Activated CD4-positive, alpha-beta memory T cell treated with anti-CD3 and anti-CD28 coated beads, Interleukin-2, amount 10 ng/mL, durations not matched to agents 7 days and 5 days (primary cell): ENCODE measurements around the gene GSTA5. TPM values are rescaled to one million over a fixed set of nuclear protein-coding genes. Genes with fewer than 3 reads are reported as not detected.
"Not testable (repeated sequence)": the region's sequence is repeated elsewhere in the genome, so short reads cannot be mapped to it uniquely, and the experiment has no call there.

ENCODE experiments used
- CTCF ChIA-PET: fragments of 350-600 bp; sonication (Branson Sonifier 250); formaldehyde crosslinking; loops from one replicate; lab custom pipeline; 2021; ENCODE audit warnings: antibody characterized with exemption, inconsistent platforms; lab: Charles Lee
- POLR2A ChIA-PET: fragments of 350-600 bp; sonication (Branson Sonifier 250); formaldehyde crosslinking; loops from one replicate; lab custom pipeline; 2021; ENCODE audit warnings: antibody characterized with exemption; lab: Charles Lee
- DNase-seq: peaks from one replicate; pipeline ENCODE4 v3.0.0-alpha.2; 2020
- H3K27ac Mint-ChIP-seq: one replicate; pipeline ENCODE4 v1.8.0; 2021; ENCODE audit warnings: mild to moderate bottlenecking, mixed read lengths
- H3K27me3 Mint-ChIP-seq: one replicate; pipeline ENCODE4 v1.8.0; 2021; ENCODE audit warnings: mixed read lengths
- H3K36me3 Mint-ChIP-seq: one replicate; pipeline ENCODE4 v1.8.0; 2021; ENCODE audit warnings: low read depth, mixed read lengths
- H3K4me1 Mint-ChIP-seq: one replicate; pipeline ENCODE4 v1.8.0; 2021; ENCODE audit warnings: mixed read lengths
- H3K4me3 Mint-ChIP-seq: one replicate; pipeline ENCODE4 v1.8.0; 2021; ENCODE audit warnings: mild to moderate bottlenecking, mixed read lengths
- H3K9me3 Mint-ChIP-seq: one replicate; pipeline ENCODE4 v1.8.0; 2021; ENCODE audit warnings: mixed read lengths
- total RNA-seq, 2 experiments: library from RNA; stranded (reverse); gene quantifications; one replicate each; pipeline ENCODE4 v1.2.3, GENCODE V29; 2021

Gene GSTA5
- total RNA-seq, 2 experiments from 2014 or later, result not detected

DNA sequence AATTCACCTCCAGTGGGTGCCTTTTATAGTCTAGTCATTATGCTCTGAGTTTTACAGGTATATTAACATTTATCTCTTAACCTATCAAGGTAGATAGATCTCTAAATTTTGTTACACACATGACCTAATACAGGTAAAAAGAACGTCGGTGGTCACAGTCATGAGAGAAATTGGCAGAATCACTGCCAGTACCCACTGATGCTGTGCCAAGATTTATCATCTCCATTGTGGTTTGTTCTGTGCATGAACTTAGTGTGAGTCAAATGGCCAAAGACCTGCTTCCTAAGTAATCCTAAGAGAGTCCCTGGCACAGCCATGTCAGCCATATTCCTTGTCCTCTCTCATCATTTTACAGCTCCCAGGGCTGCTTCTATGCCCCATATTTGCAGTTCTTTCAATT is 46.2 kb downstream of the GSTA5 start:
- H3K9me3 Mint-ChIP-seq, CTCF ChIA-PET, POLR2A ChIA-PET, DNase-seq, H3K4me1 Mint-ChIP-seq, H3K27ac Mint-ChIP-seq, H3K36me3 Mint-ChIP-seq, H3K4me3 Mint-ChIP-seq: not testable (repeated sequence)
- peaks cover 12% of the 10 kb centered on the region for H3K27me3 Mint-ChIP-seq

DNA sequence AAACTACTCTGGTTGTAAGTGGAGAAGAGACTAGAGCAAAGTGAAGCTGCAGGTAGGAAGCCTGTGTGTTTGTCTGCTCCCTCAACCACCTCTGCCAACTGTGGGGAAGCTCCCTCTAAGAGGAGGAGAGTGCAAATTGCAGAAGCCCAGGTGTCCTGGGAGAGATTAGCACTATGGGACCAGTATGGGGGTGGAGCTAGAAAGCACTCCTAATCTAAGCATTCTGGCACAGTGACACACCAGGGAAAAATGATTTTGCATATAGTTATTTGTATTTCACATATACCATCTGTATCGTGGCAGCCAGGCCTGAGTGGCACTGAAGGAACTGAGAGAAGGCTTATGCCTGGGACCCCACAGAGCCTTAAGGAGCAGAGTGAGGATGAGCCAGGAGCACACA is 49.8 kb downstream of the GSTA5 start:
- no peak overlapping the region for H3K4me3 Mint-ChIP-seq
- no peaks in the 10 kb centered on the region for H3K4me1 Mint-ChIP-seq
- ChIA-PET CTCF (no interaction called here), POLR2A (no interaction called here)
- no peak overlapping the region for H3K27ac Mint-ChIP-seq
- no peaks in the 10 kb centered on the region for H3K9me3 Mint-ChIP-seq
- H3K27me3 Mint-ChIP-seq, result peaks cover 9% of the 10 kb centered on the region
- no peak for DNase-seq
- H3K36me3 Mint-ChIP-seq, result no peaks in the 10 kb centered on the region

DNA sequence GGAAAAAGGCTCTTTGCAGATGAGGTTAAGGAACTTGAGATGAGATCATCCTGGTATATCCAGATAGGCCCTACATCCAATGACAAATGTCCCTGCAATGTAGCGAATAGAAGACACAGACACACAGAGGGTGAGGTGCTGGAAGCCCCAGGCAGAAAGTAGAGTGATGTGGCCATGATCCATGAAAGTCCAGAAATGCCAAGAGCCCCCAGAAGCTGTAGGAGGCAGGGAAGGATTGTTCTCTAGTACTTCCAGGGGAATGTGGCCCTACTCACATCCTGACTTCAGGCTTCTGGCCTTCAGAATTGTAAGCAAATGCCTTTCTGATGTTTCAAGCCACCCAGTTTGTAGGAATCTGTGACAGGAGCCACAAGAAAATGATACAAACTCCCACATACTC is 51.0 kb downstream of the GSTA5 start:
- H3K4me3 Mint-ChIP-seq, H3K4me1 Mint-ChIP-seq, POLR2A ChIA-PET, CTCF ChIA-PET, H3K27ac Mint-ChIP-seq, DNase-seq, H3K27me3 Mint-ChIP-seq, H3K36me3 Mint-ChIP-seq, H3K9me3 Mint-ChIP-seq: not testable (repeated sequence)

DNA sequence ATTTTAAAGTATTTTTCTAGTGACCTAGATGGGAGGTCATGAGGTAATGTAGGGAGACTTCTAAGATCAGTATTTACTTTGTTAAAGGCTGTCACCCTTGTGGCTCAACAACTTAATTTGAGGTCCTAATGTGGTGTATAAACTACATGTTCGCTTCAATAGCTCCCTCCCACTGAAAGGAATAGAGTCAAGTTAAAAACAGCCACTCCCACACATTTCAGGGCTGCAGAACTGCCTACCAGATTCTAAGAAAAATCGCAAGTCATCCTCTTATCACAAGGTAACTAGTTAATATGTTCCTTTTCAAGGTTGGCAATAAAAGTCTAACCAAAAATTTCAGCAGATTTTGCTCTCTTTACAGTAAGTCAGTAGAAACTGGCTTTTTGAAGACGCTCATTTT is 52.1 kb downstream of the GSTA5 start:
- H3K9me3 Mint-ChIP-seq, result no peaks in the 10 kb centered on the region
- peaks cover 4% of the 10 kb centered on the region for H3K27me3 Mint-ChIP-seq
- no peaks in the 10 kb centered on the region for H3K36me3 Mint-ChIP-seq
- no peak for DNase-seq
- POLR2A ChIA-PET, result no interaction called here
- H3K4me1 Mint-ChIP-seq, result no peaks in the 10 kb centered on the region
- no peak overlapping the region for H3K4me3 Mint-ChIP-seq
- CTCF ChIA-PET, result no interaction called here
- H3K27ac Mint-ChIP-seq, result no peak overlapping the region

DNA sequence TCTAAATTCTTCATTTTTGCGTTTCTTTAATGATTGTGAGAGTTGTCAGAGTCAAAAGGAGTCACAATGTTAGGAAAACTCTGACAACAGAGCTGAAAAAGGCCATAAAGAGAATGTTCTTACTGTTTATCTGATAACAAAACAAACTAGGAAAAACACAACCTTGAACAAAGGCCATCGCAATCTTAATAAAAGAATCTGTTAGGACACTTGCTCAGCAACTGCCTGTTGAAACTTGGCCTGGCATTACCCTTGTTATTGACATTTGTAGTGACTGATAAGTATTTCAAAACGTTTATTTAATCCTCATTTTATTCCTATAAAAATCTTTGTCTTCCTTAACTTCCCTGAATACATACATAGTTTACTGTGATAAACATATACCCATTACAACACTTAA is 52.7 kb downstream of the GSTA5 start:
- CTCF ChIA-PET, result no interaction called here

DNA sequence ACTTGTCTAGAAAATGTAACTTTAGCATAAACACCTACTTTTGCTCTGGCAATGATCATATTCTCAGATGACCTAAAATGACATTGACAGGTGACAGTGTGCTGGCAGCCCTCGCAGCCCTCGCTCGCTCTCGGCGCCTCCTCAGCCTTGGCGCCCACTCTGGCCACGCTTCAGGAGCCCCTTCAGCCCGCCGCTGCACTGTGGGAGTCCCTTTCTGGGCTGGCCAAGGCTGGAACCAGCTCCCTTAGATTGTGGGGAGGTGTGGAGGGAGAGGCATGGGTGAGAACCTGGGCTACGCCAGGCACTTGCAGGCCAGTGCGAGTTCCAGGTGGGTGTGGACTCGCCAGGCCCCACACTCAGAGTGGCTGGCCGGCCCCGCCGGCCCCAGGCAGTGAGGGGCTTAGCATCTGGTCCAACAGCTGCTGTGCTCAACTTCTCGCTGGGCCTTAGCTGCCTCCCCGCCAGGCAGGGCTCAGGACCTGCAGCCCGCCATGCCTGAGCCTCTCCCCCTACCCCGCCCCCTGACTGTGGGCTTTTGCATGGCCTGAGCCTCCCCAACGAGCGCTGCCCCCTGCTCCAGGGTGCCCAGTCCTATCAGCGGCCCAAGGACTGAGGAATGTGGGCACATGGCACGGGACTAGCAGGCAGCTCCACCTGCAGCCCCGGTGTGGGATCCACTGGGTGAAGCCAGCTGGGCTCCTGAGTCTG is 54.2 kb downstream of the GSTA5 start:
- no peak overlapping the region for H3K27ac Mint-ChIP-seq
- no peaks in the 10 kb centered on the region for H3K9me3 Mint-ChIP-seq
- ChIA-PET CTCF (no interaction called here), POLR2A (no interaction called here)
- no peaks in the 10 kb centered on the region for H3K36me3 Mint-ChIP-seq
- H3K4me3 Mint-ChIP-seq, result no peak overlapping the region
- peaks cover 2% of the 10 kb centered on the region for H3K27me3 Mint-ChIP-seq
- H3K4me1 Mint-ChIP-seq, result no peaks in the 10 kb centered on the region
- no peak for DNase-seq

More for the DNA sequence above, 52.7 kb downstream of the GSTA5 start:
- no peak overlapping the region for H3K4me3 Mint-ChIP-seq
- H3K9me3 Mint-ChIP-seq, result no peaks in the 10 kb centered on the region
- no peaks in the 10 kb centered on the region for H3K4me1 Mint-ChIP-seq
- H3K36me3 Mint-ChIP-seq, result no peaks in the 10 kb centered on the region
- no peak for DNase-seq
- H3K27me3 Mint-ChIP-seq, result peaks cover 2% of the 10 kb centered on the region
- POLR2A ChIA-PET, result interaction anchor here (0.9 kb wide), 1 partner anchor 210 kb away, joined by 3 read pairs; no protein-coding TSS in a partner anchor
- no peak overlapping the region for H3K27ac Mint-ChIP-seq

DNA sequence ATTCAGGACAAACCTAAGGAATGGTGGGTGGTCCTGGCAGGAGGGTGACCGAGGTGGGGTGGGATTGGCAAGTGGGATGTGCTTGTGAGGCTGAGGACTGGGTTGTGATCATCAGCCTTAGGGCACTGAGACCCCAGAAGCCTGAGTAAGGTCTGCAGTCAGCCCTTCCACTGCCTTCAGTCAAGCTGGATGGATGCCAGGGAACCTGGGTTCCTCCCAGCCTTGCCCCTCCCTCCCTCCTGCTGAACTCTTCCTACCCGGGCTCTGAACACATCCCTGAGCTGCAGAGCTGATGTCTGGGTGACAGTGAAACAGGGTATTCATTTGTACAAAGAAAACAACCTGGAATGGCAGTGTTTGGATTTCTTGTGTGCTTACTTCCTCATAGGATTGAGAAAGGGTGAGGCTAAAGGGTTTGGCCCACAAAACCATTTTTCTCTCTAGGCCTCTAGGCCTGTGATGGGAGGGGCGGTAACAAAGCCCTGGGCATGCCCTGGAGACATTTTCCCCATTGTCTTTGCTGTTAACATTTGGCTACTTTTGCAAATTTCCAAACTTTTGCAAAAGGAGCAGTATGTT is 57.8 kb downstream of the GSTA5 start:
- H3K4me1 Mint-ChIP-seq, CTCF ChIA-PET, DNase-seq, H3K4me3 Mint-ChIP-seq, POLR2A ChIA-PET, H3K9me3 Mint-ChIP-seq, H3K36me3 Mint-ChIP-seq, H3K27ac Mint-ChIP-seq: not testable (repeated sequence)
- peaks cover 12% of the 10 kb centered on the region for H3K27me3 Mint-ChIP-seq

DNA sequence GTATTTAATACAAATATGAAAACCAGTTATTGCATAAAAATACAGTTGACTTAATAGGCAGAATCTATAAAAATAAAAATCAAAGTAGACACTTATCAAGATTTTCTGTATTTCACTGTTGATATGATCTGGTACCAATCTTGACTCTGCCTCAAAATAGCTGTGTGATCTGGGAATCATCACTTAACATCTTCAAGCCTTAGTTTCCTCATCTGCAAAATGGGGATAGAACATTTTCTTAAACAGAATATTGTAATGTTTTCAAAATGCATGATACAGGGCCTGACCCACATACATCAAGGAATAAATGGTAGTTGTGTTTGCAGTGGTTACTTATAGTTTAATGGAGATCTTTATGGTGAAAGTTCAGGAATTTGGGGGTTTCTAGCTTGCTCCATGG is 58.4 kb downstream of the GSTA5 start:
- H3K9me3 Mint-ChIP-seq, DNase-seq, H3K4me1 Mint-ChIP-seq, H3K4me3 Mint-ChIP-seq, H3K27ac Mint-ChIP-seq, H3K36me3 Mint-ChIP-seq, CTCF ChIA-PET, POLR2A ChIA-PET: not testable (repeated sequence)
- H3K27me3 Mint-ChIP-seq, result peaks cover 12% of the 10 kb centered on the region

Other genes with a start within 250 kb of the GSTA5 start
- gene TMEM14A, start 169.7 kb downstream of the GSTA5 start, total RNA-seq, result 10 to 100 TPM; 20.9 to 23.5 TPM
- gene GSTA2, start 77.3 kb downstream of the GSTA5 start, total RNA-seq, result not detected
- gene GSTA1, start 37.0 kb downstream of the GSTA5 start, total RNA-seq, result not detected
- not detected for gene GSTA3, start 68.9 kb upstream of the GSTA5 start, total RNA-seq
- gene GSTA4, start 154.5 kb upstream of the GSTA5 start, total RNA-seq, result 10 to 100 TPM; 13.0 TPM
- gene CILK1, start 221.0 kb upstream of the GSTA5 start, total RNA-seq, result 10 to 100 TPM in 1 of 2 experiments, 1 to 10 TPM in 1; 9.9 to 10.5 TPM
- gene FBXO9, start 224.6 kb upstream of the GSTA5 start, total RNA-seq, result 10 to 100 TPM; 72.2 to 74.1 TPM